HG02981 (cell line): ENCODE results near the gene BHLHE40.

Experiments used
- ATAC-seq: cut with Tn5 transposase; IDR thresholded peaks from one replicate; pipeline ENCODE4 v1.9.1; 2021; ENCODE audit warnings: mild to moderate bottlenecking, moderate library complexity; ENCODE audit not compliant: unreplicated experiment

The BHLHE40 gene

GRCh38 chr3:4979428-4980228 is at the start of gene BHLHE40:
BHLHE40 (plus strand) TSS chr3:4979437; CDS start chr3:4979719, 282 bp downstream.
- peak; percentile 6 for ATAC-seq

GRCh38 chr3:4930501-4930900 is 48.7 kb upstream of the BHLHE40 start:
- no peak for ATAC-seq

- ATAC-seq, result no peak
These were observed 45.2 kb upstream of the BHLHE40 start for GRCh38 chr3:4934050-4934449.

- ATAC-seq, result peak; percentile 75
These were observed 43.9 kb upstream of the BHLHE40 start for GRCh38 chr3:4935347-4935746.

GRCh38 chr3:4936982-4937614 is 42.1 kb upstream of the BHLHE40 start:
- ATAC-seq, result no peak

GRCh38 chr3:4938281-4938982 is 40.8 kb upstream of the BHLHE40 start:
- ATAC-seq, result no peak

GRCh38 chr3:4939276-4939675 is 40.0 kb upstream of the BHLHE40 start:
- no peak for ATAC-seq

- no peak for ATAC-seq
These were observed 38.3 kb upstream of the BHLHE40 start for GRCh38 chr3:4940985-4941384.

GRCh38 chr3:4943549-4943948 is 35.7 kb upstream of the BHLHE40 start:
- ATAC-seq, result no peak

- ATAC-seq, result no peak
These were observed 33.9 kb upstream of the BHLHE40 start for GRCh38 chr3:4945324-4945723.

GRCh38 chr3:4947028-4947427 is 32.2 kb upstream of the BHLHE40 start:
- ATAC-seq, result no peak

GRCh38 chr3:4948395-4948794 is 30.8 kb upstream of the BHLHE40 start:
- no peak for ATAC-seq

- no peak for ATAC-seq
These were observed 30.2 kb upstream of the BHLHE40 start for GRCh38 chr3:4949004-4949403.

- no peak for ATAC-seq
These were observed 29.6 kb upstream of the BHLHE40 start for GRCh38 chr3:4949659-4950058.

- ATAC-seq, result no peak
These were observed 28.9 kb upstream of the BHLHE40 start for GRCh38 chr3:4950351-4950784.

GRCh38 chr3:4950948-4951347 is 28.3 kb upstream of the BHLHE40 start:
- ATAC-seq, result no peak

- ATAC-seq, result no peak
These were observed 26.1 kb upstream of the BHLHE40 start for GRCh38 chr3:4953119-4953518.

GRCh38 chr3:4954256-4955000 is 24.8 kb upstream of the BHLHE40 start:
- ATAC-seq, result no peak

GRCh38 chr3:4956099-4956498 is 23.1 kb upstream of the BHLHE40 start:
- no peak for ATAC-seq

- ATAC-seq, result no peak
These were observed 22.5 kb upstream of the BHLHE40 start for GRCh38 chr3:4956738-4957137.

GRCh38 chr3:4957978-4958377 is 21.3 kb upstream of the BHLHE40 start:
- no peak for ATAC-seq
